ENCODE results near the gene RADIL.

GRCh38 chr7:4801839-4802231, 81.7 kb downstream of the RADIL start:
- no peak for TF ChIP-seq CTCF (IDR thresholded peaks at IDR 0.05)
- no peak for TF ChIP-seq POLR2A (IDR thresholded peaks at IDR 0.05)
